Measurements from ENCODE around the gene MED28. TPM values are rescaled to one million over a fixed set of nuclear protein-coding genes. Genes with fewer than 3 reads are reported as not detected.

Gene MED28
- total and polyA plus RNA-seq, 10 of the 15 experiments (the other 5 are each of a cell fraction or from before 2014, with no cell fraction given) = 19.9 to 77.4 (median 52.0) TPM

- peaks cover under 1 to 12% of the 10 kb centered on the region in 2 experiments; a peak in 3 of 4 replicates for H3K36me3 ChIP-seq (ENCODE audit: control insufficient read depth in 2 of 2, insufficient read depth in 2 of 2, low read length in 1 of 2)
- BruUV-seq (replicated peaks) = no TSS peak
- FAIRE-seq = no peak
- no peak overlapping the region for H3K4me2 ChIP-seq (ENCODE audit: control insufficient read depth, insufficient read depth)
- H3K4me1 ChIP-seq (ENCODE audit: control insufficient read depth, insufficient read depth, low read length) = no peaks in the 10 kb centered on the region
- no peak overlapping the region for H2AFZ ChIP-seq (ENCODE audit: control insufficient read depth, low read depth, low read length)
- no peak overlapping the region for H3K9ac ChIP-seq (ENCODE audit: control insufficient read depth, insufficient read depth, low read length)
- intact Hi-C loops (cut with micrococcal nuclease; ENCODE audit: unreplicated experiment) (no loop called here), in situ Hi-C loops (cut with MboI) (loop anchor here (10.0 kb wide), 1 partner anchor 961 kb away; no protein-coding TSS in a partner anchor)
- H3K27me3 ChIP-seq (replicated peaks in 1 of 2; ENCODE audit: control insufficient read depth in 2 of 2, insufficient read depth in 2 of 2, low read length in 1 of 2) = no peaks in the 10 kb centered on the region
- ChIA-PET POLR2A (no interaction called here), RAD21 (ENCODE audit: unreplicated experiment) (interaction anchor here (1.8 to 3.7 kb wide), 2 partner anchors 85 to 88 kb away, joined by 3 to 17 read pairs; no protein-coding TSS in a partner anchor), CTCF (interaction anchor here (4.9 kb wide), 1 partner anchor 85 kb away, joined by 70 read pairs; no protein-coding TSS in a partner anchor), SMC1A (ENCODE audit: uncharacterized antibody, unreplicated experiment) (interaction anchor here (1.0 to 2.9 kb wide), 3 partner anchors 80 to 183 kb away, joined by 3 to 14 read pairs (median 10); no protein-coding TSS in a partner anchor)
- ATAC-seq = no peak
- no peaks in the 10 kb centered on the region for H4K20me1 ChIP-seq (ENCODE audit: control insufficient read depth, insufficient read depth)
- no peak for TF ChIP-seq E2F4 (IDR thresholded peaks at IDR 0.05; ENCODE audit: low read depth, low read length)
- no peak for TF ChIP-seq USF2 (IDR thresholded peaks at IDR 0.05; ENCODE audit: borderline replicate concordance, low read depth, low read length)
- no peak for TF ChIP-seq DPF2 (IDR thresholded peaks at IDR 0.05)
- TF ChIP-seq MYB (IDR thresholded peaks at IDR 0.05; ENCODE audit: borderline replicate concordance, low read depth, low read length) = no peak
- DNase-seq (ENCODE audit: low read depth, low spot score) = no peak
- H3K4me3 ChIP-seq = no peak overlapping the region
- no peaks in the 10 kb centered on the region for H3K79me2 ChIP-seq (ENCODE audit: control insufficient read depth, insufficient read depth, low read length)
- WGBS (ENCODE audit: insufficient coverage, insufficient replicate concordance, low lambda C conversion rate, missing lambda C conversion rate) = 96% methylated on average over 9 of the region's 9 CpGs
- H3K27ac ChIP-seq (ENCODE audit: control insufficient read depth, insufficient read depth) = no peak overlapping the region
- H3K9me3 ChIP-seq (replicated peaks; ENCODE audit: control insufficient read depth, insufficient read depth, low read length) = no peaks in the 10 kb centered on the region
Observed at GRCh38 chr4:17633600-17633999, 19.2 kb downstream of the MED28 start.

All from GM12878 (cell line).